HPDE6-E6E7 (cell line): ENCODE measurements around the gene INHA.
A peak's percentile ranks its signal among the peaks of the same experiment; 100 is the strongest.

Experiments used
- DNase-seq: peaks from one replicate; pipeline ENCODE4 v3.0.0; 2011; ENCODE audit warnings: missing footprints; ENCODE audit errors: extremely low spot score

Gene INHA

GRCh38 chr2:219557791-219558785, 14.0 kb upstream of the INHA start:
- no peak for DNase-seq

DNA sequence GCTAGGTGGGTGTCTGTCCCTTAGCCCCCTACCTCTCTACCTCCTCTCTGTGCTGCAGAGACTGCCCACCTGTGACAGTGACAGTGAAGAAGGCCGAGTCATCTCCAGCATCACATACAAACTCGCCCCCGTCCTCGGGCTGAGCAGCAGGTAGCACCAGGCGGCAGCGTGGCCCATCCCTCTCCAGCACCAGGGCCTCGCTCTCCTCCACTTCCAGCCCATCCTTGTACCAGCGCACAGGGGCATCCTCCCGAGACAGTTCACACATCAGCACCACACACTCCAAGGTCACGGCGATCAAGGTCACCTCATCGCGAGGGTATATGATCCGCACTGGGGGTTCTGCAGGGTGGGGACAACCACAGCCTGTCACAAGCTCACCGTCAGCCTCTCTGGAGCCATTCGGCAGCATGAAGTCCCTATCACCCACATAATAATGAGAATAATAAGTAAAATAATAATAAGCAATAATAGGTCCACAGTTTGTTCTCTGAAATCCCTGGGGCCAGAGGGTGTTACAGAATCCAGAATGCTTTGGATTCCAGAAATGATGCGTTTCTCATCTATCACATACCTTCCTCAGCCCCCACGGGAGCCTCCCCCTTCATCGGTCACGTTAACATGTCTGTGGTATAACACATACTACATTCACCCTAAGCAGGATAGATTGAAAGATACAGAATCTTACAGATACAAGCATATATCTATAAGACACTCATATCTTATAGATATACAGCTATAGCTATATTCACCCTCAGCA, 12.8 kb upstream of the INHA start:
- no peak for DNase-seq

DNA sequence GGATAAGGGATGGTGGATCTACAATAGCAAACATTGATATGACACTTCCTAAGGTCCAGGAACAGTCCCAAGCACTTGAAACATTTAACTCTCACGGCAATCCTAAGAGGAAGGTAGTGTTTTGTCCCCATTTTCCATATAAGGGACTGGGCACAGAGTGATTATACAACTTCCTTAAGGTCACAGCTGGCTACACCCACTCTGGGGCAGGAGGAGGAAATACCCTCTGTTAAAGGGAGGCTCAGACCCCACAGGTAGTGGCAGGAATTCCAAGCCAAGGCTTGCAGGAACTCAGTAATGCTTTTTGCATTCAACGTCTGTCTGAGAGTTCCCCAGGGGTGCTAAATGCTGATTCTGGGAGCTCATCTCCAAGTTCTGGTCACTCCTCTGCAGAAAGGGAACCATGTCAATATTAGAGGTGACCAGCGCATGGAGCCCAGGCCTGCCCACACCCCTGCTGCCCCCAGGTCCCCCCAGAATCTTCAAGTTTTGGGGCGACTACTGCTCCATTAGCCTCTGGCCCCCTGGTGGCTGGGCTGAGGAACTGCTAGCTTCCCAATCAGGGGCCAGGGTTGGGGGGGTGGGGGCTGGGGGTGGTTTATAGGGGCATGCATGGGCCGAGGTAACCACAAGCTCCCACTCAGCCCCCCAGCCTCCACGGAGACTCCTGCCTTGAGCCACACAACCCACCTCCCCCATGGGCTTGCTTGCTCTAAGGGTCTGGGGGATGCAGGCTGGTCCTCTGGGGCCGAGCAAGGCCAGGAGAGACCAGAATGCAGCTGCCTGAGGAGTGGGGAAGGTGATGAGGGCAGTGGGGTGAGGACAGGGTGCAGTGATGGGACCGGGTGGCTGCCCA, 11.8 kb upstream of the INHA start:
- DNase-seq = peak; percentile 37

DNA sequence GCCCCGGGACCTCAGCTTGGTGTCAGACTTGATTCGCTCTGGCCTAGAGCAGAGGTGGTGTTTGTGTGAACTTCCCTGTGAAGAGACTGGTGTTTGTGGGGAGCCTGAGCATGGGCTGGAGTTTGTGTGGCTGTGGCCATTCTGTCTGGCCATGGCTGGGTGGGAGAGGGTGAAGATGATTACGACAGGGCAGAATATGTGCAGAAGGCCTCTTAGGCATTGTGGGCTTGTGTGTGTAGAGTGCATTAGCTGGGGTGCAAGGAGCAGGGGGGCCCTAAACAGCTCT, 11.3 kb upstream of the INHA start:
- DNase-seq = no peak

DNA sequence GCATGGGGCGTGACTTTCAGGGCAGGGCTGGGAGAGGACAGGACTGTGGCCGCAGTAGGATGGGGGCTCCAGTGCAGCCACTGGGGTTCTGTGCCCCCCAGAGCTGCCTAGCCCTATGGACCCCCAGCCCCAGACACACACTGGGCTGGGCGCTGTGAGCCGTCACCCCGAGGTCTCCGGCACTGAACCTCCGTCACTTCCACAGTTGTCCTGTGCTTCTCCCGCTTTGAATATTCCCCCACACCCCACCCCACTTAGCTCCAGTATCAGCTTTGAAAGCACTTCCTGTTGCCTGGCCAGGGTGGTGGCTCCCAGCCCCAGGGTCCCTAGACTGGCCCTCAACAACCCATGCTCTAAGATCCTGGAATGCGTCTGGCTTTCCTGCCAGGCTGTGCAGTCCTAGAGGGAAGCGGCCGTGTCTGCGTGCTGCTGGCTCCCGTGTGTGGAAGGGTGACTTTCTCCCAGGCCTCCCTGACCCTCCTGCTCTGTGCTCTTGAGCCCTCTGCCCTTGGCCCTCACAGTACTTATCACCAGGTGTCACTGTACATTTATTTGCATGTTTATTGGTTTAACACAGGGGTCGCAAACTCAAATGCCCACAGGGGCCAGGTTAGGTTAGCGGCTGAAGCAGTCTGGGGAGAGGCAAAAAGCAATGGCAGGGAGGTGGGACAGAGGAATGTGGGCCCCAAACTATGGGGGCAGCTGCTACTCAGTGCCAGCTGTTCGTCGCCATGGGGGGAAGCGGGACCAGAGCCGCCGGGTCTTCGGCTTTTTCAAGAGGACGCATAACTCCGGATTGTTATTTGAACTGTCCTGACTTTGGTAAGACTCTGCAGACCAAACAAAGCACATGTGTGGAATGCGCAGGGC, 10.7 kb upstream of the INHA start:
- DNase-seq = no peak

DNA sequence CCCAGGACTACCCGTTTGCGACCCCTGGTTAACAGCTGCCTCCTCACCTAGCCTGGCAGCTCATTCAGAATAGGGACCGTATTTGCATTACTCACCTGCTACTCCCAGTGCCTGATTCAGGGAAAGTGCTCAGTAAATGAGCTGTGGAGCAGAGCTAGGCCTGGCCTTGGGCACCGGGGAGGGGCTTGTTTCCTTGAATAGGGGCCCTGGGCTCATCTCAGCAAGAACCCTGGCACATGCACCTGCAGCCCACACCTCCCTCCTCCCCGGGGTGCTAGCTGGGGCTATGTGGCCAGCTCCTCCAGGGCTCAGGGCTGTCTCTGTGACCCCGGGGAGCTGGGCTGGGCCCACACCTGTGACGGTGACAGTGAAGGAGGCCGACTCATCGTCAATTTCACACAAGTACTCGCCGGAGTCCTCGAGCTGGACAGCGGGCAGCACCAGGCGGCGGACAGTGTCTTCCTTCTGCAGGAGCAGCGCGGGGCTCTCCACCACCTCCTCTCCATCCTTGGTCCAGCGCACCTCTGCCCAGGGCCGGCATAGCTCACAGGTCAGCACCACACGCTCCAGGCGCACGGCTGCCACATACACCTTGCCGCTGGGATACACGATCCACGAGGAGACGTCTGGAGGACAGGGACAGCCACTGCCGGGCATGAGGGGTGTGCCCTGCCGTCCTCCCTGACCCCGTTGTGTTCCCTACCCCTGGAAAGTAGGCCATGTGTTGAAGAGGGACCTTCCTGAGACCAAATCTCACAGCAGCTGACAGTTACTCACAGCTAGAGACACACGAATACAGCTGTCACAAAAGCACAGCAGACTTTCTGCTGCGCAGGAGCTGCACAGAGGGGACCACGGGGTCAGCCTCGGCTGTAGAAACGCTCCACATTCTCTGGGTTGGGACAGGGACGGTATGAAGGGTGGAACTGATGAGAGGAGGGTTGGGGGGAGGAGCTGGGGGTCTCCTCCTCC, 9.8 kb upstream of the INHA start:
- DNase-seq = no peak

DNA sequence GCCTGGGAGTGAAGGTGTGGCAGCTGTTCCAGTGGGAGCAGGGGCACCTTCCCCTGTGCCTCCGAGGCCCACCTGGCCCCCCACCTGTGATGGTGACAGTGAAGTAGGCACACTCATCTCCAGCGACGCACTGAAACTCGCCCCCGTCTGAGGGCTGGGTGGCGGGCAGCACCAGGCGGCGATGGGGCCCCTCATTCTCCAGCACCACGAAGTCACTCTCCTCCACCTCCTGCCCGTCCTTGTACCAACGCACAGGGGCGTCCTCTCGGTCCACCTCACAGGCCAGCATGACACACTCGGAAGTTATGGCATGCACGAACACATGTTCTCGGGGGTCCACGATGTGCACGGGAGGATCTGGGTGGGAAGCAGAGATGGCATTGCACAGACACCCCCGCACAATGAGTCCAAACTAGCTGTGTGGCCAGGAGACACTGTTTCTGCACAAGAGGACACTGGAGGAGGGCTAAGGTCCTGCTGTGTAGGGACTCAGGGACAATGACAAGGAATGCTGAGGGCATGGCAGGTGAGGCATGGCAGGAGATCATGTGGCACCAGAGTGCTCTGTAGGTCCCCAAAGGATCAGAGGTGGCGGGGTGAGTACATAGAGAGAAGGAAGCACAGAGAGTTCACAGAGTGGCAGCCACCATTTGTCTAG, 8.7 kb upstream of the INHA start:
- DNase-seq = no peak

GRCh38 chr2:219565130-219566080, 6.7 kb upstream of the INHA start:
- DNase-seq = no peak

- DNase-seq = no peak
Measured at GRCh38 chr2:219566640-219567039, 5.5 kb upstream of the INHA start.

DNA sequence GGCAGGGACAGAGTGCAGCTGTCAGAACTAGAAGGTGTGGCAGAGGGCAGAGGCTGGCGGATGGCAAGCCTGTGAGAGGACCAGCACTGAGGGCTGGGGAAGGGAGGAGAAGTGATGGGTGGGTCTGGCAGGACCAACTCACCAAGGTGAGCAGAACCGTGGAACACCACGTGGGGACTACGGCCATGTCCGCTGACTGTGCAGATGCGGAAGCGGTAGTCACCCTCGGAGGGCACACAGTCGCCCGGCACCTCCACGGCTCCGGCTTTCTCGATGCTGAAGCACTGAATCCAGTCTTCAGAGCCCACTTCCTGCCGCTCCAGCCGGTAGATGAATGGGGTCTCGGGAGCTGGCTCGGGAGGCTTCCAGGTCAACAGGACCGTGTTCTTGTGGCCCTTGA, 5.0 kb upstream of the INHA start:
- DNase-seq = no peak

GRCh38 chr2:219567791-219568361, 4.2 kb upstream of the INHA start:
- no peak for DNase-seq

DNA sequence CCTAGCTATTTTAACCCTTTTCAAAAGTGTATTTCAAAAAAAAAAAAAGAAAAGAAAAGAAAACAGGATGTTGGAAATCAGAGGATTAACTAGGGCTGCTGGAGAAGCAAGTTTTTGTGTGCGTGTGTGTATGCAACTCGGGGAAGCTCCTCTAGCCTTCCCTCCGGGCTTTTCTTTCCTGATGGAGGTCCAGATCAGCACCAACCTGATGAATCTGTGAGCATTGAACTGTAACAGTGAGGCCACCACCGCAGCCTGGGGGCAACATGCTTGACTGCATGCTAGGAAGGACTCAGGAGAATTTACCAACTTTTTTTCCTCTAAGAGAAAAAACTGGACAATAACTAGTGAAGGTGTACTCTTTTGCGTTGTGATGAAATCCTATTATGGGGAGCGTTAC, 3.1 kb upstream of the INHA start:
- DNase-seq = no peak

- DNase-seq = no peak
Measured at GRCh38 chr2:219569635-219570034, 2.5 kb upstream of the INHA start.

GRCh38 chr2:219570194-219570923, 1.8 kb upstream of the INHA start:
- no peak for DNase-seq

DNA sequence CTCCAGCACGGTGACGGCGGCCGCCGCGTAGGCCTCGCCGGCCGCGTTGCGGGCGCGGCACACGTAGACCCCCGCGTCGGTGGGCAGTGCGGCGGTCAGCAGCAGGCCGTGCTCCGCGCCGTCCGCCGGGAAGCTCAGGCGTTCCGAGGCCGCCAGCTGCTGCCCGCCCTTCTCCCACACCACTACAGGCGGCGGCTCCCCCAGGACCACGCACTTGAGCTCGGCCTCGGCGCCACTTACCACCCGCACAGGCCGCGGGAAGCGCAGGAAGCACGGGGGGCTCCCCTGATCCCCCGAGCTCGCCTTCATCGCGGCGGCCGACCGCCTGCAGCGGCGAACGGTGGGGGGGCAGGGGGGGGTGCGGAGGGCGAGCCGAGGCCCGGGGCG, 1.2 kb upstream of the INHA start:
- DNase-seq = no peak

- DNase-seq = no peak
Measured at GRCh38 chr2:219571311-219572236, 536 bp upstream of the INHA start, which contains the start of gene OBSL1. Gene OBSL1, minus strand, starts transcription at chr2:219571539. Its CDS starts 307 bp downstream, at chr2:219571232.
